Measurements from ENCODE around the gene PAIP2.
"Not testable (repeated sequence)": the region's sequence is repeated elsewhere in the genome, so short reads cannot be mapped to it uniquely, and the experiment has no call there.

PAIP2 gene

DNA sequence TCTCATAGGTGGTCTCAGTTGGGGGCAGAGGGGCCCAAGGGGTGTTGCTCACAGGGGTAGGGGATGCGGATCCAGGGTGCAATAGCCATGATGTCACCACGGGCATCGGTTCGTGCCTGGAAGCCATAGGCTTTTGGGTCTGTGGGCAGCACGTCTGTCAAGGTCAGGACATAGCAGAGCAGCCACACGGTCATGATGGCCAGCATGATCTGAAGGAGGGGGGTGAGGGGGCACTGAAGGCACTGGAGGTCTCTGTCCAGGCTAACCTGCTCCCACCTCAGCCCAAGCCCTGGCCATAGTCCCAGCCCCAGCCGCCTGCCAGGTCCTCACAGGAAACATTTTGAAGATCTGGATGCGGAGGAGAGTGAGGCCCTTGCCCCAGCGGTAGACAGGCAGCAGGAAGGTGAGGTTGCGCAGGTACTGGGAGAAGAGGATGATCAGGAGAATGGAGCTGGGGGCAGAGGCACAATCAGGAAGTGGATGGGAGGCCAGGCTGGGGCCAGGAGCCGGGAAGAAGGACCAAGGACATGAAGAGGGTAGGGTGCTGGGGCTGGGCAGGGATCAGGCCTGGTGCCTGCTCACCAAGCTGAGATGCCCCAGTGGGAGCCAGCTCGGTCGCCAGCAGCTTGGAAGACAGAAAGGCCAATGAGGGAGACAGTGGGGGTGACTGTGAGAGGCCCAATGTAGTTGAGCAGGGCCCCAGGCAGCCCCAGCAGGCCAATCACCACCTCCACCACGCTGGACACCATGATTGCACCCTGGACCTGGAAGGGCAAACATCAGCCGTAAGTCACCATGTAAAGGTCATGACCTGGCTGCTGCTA is 38.2 kb downstream of the PAIP2 start:
- DNase-seq: no peak

DNA sequence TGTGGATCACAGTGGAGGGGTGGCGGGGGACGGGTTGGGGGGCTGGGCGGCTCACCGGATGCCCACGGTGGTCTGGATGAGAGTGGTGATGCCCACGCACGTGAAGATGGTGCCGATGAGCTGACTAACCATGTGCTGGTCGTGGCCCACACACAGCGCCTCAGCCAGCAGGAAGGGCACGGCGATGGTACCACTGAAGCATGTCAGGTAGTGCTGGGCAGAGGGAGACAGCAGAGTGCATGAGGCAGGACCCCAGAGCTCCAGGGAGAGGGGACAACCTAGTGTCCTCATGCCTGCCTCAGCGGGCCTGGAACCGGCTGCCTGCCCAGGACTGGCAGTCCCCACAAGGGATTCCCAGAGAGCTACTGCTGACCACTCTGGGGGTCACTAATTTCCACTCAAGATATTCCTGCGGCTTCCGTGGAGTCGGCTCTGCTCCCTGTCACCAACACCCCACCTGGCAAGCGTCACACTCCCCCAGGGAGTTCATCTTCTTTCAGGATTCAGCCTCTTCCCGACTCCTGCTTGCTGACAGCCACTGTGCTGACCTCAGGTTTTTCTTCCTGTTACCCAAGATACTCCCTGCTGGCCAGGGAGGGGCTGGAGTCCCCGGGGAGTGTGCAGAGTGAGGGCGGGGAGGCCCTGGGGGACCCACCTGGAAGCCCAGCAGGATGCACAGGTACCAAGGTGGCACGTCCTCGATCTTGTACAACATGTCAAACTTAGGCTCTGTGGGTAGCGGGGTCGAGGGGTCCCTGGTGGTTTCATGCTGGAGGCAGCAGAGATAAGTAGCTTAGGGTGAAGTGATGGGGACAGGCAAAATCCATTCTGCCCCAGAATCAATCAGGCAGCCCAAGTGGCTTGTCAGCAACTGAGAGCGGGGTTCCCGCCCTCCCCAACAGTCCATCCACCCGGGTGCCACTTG is 40.4 kb downstream of the PAIP2 start:
- DNase-seq: peak; percentile 17

DNA sequence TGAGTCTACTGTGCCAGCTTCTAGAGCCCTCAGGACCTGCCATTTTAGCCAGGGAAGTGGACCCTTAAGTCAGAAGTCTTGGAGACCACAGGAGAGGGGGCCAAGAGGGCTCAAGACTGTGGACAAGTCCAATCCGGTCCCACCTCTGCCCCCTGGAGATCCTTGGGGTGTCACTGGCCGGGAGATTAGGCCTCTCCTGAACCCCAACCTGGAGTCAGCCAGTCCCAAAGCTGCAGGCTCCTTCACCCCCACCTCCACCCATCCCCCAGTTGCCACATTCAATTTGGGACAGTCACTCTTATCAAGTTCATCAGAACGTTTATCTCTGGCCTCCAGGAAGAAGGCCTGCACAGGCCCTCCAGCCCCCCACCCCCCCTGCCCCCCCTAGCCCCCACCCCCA is 41.2 kb downstream of the PAIP2 start:
- DNase-seq: peak; percentile 14

DNA sequence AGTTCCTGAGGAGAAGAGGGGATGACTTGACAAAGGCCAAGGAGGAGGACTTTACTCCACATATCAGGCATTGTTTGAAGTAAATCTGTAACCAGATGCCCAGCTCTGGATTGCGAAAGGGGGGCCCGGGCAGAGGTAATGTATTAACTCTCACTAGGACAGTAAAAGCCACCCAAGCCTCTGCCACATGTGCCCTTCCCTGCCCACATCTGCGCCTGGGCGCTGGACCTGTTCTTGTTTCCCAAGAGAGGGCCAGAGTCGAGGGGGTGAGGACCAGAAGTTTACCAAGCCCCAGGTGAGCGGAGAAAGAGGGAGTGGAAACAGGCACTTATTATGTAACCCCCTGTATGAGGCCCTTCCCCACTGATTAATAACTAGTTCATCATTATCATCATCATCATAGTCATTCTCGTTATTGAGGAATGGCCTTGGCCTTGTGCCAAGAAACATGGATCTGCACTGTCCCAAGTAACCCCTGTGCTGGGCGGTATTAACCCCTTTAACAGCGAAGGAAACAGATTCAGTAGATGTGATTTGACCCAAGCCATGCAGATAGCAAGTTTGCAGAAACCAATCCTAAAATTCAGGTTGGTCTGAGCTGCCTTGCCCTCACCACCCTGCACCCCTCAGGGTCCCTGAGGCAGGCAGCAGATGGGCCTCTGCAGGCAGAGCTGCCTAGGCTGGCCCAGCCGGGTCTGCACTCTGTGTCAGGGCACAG is 41.8 kb downstream of the PAIP2 start, which contains the start of gene SLC23A1:
TSS of gene SLC23A1 (minus strand) at position 23 of the 718 bp plus-strand sequence. CDS start 44 bp downstream, outside the sequence.
- DNase-seq: no peak

DNA sequence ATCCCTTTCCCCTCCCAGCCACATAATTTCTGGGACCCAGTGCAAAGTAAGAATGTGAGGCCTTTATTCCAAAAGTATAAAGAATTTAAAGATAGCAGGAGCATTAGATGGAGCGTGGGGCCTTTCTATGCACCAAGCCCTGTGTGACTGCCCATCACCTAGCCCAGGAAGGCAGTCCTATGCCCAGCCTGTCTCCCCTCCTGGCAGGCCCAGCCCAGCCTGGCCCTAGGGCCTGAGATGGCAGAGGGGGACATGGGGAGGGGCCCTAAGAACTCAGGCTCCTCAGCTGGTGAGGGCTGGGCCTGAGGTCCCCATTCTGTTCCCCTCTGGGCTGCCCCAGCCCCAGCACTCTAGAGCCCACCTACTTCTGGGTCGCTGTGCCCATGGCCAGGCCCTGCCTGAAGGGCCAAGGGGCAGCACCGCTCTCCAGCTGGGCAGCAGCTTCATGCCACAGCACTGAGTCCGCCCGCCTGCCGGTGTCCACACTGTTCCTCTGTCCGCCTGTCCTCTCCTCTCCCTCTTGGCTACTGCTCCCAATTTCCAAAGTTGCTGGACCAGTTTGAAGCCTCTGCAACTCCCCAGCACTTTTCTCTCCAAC is 42.4 kb downstream of the PAIP2 start:
- DNase-seq: no peak

DNA sequence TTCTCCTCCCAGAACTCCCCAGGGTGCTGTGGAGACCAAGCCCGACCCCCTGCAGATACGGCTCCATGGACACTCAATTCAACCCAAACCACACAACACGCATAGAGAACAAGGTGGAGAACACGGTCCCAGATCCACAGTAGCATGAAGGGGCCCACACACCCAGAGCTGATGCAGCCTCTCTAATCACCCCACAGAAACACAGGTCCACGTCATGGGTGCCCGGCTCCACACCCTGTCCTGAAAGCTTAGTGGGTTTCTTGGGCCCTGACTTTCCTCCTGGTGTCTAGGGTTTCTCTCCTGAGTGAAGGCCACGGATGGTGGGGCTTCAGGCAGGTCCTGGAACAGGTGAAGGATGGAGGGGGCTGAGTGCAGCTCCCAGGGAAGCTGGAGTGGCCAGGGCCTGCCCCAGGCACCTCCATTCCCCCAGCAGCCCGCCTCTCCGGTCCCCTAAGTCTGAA is 43.0 kb downstream of the PAIP2 start:
- DNase-seq: no peak

DNA sequence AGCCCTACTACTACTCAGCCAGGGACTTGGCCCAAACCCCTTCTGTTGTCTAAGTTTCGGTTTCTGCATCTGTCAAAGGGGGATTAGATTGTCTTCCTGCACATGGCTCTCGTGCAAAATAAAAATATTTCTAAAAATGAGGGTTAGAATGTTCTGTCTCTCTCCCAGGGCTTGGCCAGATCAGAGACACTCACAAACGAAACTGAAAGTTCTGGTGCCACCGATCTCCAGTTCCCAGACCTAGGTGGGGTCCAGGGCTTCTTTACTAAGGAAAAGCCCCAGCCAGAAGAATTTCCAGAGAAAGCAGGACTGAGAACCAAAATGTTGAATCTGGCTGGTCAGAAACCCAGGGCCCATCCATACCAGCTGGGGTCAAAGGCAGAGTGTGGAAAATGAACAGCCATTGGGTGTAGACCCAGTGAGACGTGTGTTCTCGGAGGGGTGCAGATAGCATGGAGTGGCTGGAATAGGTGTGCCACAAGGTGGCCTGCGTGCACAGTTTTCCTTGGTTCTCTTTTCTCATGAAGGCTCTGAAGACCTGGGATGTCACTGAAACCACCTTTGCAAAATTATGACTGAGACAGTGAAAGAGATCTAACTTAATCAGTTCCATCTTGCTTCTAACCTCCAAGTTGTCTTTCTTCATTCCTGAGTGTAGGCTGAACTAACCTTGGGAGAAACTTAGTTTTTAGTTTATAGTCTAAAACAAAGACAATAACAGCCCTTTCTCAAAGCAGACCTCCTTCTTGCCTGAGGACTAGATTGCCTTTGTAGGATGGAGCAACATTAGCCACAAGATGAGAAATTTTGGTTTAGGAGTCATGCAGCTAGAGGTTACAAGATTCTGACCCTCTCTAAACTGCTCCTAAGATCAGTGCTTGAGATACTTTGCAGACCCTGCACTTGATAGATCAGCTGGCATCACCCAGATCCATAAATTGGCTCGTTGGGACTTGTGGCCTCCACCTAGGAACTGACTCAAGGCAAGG is 43.7 kb downstream of the PAIP2 start:
- no peak for DNase-seq

DNA sequence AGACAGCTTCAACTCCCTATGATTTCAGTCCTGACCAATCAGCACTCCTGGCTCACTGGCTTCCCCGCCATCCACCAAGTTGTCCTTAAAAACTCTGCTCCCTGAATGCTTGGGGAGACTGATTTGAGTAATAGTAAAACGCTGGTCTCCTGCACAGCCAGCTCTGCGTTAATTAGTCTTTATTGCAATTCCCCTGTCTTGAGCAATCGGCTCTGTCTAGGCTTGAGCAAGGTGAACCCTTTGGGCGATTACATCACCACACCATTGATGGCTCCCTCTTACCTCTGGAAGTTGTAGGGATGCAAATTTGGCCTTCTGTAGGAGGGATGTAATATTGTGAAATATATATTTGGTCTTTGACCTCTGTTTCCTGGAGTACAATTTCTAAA is 44.4 kb downstream of the PAIP2 start:
- DNase-seq: no peak

DNA sequence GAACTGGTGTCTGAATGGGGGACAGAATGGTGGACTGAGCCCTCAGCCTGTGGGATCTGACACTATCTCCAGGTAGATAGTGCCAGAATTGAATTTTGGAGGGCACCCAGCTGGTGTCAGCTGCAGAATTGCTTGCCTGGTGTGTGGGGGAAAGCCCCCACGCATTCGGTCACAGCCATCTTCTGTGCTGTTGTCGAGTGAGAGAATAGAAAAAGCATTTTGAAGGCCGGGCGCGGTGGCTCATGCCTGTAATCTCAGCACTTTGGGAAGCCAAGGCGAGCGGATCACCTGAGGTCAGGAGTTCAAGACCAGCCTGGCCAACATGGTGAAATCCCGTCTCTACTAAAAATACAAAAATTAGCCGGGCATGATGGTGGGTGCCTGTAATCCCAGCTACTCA is 45.3 kb downstream of the PAIP2 start:
- DNase-seq: not testable (repeated sequence)

DNA sequence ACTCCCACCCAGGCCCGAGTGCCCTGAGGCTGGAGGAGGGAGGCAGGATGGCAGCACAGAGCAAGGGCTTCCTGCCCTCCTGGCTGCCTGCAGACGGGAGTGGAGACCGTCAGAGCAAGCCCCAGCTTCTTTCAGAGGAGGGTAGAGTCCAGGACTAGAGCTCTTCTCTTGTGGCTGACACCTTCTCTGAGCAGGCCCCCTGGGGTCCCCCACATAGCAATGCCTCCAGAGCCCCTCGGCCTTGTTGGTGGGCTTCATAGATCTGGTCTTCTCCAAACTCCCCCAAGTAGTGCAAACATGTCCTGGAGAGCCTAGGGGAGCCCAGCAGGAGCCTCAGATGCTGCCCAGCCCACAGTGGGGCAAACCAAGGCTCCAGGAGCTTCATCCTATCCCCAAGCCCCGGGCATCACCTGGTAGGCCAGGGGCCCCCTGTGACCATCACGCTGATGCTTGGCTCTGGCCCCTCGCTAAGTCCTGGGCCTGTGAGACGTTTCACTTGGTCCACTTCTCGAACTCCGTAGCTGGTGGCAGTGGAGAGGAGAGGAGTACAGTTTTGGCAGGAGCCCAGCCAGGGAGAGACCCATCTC is 46.0 kb downstream of the PAIP2 start:
- no peak for DNase-seq

DNA sequence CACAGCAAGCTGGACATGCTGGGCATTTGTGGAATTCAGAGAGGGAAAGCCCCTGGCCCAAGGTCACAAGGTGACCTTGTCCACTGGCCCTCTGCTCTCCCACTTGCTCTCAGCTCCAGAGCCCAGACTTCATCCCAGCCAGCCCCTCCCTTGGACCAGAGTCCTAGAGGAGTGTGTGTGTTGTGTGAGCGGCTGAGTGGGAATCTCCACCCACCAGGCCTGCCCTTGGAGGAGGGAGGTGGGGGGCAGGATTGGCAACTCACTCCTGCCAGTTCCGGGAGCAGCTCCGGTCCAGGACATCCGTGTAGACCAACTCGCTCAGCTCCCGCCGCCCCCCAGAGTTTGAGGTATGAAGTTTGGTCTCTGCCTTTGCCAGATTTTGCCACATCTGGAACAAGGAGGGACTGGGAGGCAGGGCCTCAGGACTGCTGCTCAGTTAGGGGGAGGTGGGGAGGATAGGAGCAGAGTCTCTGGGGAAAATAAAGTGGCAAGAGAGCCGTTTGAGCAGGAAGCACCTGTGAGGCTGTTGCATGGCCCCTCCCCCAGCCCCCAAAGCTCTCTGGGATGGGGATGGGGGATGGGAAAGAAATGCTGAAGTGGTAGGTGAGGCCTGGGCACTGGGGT is 46.7 kb downstream of the PAIP2 start:
- peak; percentile 62 for DNase-seq

DNA sequence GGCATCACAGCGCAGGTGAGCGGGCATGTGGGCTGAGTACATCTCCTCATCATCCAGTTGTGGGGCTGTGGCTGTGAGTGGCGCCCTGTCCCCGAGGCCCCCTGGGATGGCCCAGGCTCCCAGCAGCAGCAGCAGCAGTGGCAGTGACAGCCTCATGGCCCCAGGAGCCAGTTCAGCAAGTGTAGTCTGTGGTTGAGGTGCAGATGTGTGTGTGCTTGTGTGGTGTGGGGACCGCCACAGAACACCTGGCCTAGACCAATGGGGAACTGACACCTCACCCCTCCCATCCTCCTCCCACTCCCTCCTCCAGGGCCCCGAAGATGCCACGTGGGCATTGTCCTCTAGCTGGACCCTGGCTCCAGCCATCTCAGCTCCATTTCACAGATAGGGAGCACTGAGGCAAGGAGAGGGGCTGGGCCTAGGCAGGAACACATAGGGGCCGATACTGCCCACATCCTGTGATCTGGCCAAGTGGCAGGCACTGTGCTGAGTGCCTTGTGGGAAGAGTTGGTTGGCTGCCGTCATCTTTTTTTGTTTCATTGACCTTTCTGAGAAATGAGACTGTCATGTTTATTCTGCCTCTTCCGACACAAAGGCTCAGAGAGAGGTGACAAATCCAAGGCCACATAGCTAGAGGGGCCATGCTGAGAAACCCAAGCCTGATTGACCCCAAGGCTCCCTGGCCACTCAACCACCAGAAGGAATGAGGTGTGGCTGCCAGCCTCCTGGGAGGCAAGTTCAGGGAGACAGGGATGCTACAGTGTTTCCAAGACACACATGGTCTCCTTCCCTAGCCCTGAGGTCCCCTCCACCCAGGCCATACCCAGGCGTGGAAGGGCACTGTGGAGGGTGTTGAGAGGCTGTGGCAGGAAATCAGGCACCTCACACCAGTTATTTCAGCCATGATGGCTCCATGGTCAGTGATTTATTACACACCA is 48.3 kb downstream of the PAIP2 start, which contains the start of gene MZB1:
TSS of gene MZB1 (minus strand) at position 213 of the 938 bp plus-strand sequence. CDS start at position 156, 57 bp downstream.
- DNase-seq: peak; percentile 50

DNA sequence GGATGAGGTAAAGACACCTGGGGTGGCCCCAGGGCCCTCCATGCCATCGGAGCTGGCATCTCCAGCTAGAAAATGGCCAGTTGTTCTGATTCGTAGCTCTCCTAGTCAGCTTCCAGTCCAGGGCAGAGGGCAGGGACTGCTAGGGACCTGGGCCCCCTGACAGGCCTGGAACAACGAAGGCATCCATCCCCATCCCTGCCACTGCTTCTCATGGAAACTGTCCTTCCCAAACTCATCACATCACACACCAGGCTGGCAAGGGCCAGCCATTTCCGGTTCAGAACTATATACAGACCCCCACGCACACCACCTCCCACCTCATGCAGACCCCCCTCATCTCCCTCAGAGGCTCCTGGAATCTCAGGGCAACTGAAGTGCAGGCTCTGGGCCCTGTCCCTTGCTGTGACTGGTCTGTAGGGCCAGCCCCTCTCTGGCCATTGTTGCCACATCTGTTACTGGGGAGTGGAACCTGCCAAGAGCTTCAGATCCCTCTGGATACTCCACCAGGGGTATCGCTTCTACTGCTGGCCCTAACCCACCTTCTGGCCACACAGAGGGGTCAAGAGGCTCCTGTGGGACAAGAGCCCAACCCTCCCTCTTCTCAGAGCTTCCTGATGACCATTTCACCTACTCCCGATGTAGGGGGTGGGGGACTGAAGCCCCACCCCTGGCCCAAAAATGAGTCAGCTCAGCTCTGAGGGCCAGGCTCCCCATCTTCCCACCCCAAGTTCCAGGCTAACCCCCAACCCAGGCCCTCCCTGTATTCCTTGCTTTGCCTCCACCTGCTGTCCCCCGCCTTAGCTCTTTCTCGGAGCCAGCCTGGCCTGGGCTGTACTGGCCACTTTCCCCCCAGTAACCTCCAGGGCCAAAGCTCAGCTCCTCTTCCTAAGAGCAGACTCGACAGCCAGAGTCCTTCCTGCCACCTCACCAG is 49.2 kb downstream of the PAIP2 start:
- no peak for DNase-seq

DNA sequence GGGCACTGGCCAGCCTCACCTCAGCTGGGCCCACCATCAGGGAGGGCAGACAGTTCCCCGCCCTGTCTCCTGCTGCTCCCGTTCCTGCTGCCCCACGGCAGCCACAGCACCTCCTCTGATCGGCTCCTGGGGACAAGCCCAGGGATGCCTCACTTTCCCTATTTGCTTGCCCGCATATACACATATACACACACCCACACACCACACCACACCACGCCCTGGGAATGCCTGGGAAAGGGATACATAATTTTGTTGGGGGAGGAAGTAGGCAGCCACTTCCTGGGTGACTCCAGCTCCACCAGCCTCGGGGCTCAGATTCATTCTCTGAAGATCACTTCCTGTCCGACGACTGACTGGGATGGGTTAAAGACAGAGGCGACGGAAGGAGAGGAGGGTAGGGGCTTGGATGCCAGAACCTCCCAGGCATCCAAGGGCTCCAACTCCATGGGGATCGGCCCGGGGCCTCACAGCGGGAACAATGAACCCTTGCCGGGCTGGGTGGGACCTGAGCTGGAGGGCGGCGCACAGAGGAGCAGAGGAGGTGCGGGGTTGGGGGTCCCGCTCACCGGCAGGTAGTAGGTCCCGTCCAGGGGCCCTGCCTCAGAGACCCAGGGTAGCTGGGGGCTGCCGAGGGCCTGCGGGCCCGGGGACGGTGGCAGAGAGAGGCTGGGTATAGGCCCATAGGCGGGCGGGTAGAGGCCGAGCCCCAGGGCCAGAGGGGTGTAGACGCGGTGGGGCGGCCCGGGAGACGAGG is 50.1 kb downstream of the PAIP2 start:
- no peak for DNase-seq

DNA sequence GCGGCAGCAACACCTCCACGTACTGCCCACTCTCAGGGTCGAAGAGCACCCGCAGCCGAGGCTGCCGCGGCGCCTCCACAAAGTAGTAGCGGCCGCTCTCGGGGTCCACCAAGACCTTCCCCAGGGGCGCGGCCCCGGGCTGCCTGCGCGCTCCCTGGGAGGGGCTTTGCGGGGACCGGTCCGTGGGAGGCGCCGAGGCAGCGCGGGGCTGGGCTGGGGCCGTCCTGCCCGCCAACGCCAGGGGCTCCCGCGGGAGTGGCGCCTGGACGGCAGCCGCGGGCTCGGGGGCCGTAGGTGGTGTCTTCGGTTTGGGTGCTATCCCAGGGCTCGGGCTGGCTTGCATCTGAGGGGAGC is 50.6 kb downstream of the PAIP2 start:
- no peak for DNase-seq

DNA sequence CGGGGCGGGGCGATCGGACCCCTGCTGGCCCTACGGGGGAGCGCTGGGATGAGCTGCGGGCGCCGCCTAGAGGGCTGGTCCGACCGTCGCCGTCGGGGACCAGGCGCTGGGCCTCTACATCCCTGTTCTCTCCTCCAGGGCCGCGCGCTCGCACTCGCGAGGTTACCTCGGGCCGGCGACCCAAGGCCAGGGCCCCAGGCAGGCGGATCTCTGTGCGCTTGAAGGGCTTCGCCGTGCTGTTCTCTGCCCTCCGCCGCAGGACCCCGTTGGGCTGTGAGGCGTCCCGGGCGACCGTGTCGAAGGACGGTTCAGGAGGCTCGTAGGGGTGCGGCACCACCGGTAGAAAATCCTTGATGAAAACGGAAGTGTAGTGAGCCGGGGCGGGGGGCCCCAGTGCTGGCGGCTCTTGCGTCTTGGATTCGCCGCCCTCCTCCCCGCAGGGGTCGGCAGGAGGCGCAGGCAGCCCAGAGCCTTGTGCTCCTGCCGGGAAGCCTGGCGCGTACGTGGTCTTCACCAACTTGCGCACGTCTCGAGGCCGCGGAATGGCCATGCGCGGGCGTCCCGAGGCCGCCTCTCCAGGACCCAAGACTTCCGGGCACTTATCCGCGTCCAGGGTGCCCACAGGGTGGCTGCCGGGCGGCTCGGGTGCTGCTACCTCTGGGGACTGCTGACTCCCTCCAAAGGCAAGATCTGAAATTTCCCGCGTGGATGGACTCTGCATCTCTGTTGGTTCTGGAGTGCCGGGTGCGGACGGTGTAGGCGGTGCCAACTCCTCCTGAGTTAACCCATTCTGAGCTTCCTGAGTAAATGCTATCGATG is 51.2 kb downstream of the PAIP2 start:
- DNase-seq: peak; percentile 78

Measured in femur (tissue), 1 donor.